Heart left ventricle (tissue), 16 donors: Measurements from ENCODE around the gene PRR7. TPM values are rescaled to one million over a fixed set of nuclear protein-coding genes. Genes with fewer than 3 reads are reported as not detected.

Experiments
- ATAC-seq, 4 donors: fragments of 200-7000 bp; cut with Tn5 transposase; one replicate each; pipeline ENCODE4 v1.9.1; 2020 to 2022; ENCODE audit warnings: moderate library complexity in 4 of 4, mild to moderate bottlenecking in 3 of 4, moderate number of reproducible peaks in 1 of 4
- DNase-seq, 5 donors: peaks; one replicate each; pipeline ENCODE4 v3.0.0-alpha.2; 2020
- H3K27ac ChIP-seq, 12 donors: fragments of 200-600 bp; sonication (generic) in 4 of 12; one replicate each; pipeline versions ENCODE4 v1.5.0 to v1.8.0; 2016 to 2022; ENCODE audit warnings: mild to moderate bottlenecking in 2 of 12
- H3K27me3 ChIP-seq, 9 donors: fragments of 200-600 bp; sonication (generic) in 2 of 9; one replicate each; pipeline versions ENCODE4 v1.5.1 to v1.8.0; 2016 to 2022; ENCODE audit warnings: mild to moderate bottlenecking in 3 of 9
- H3K36me3 ChIP-seq, 9 donors: fragments of 200-600 bp; sonication (generic) in 2 of 9; one replicate each; pipeline versions ENCODE4 v1.5.0 to v1.8.0; 2018 to 2022; ENCODE audit warnings: mild to moderate bottlenecking in 2 of 9
- H3K4me1 ChIP-seq, 12 donors: fragments of 200-600 bp; sonication (generic) in 4 of 12; one replicate each; pipeline versions ENCODE4 v1.5.0 to v1.8.0; 2016 to 2022; ENCODE audit warnings: mild to moderate bottlenecking in 3 of 12
- H3K4me3 ChIP-seq, 12 donors: fragments of 200-600 bp; sonication (generic) in 4 of 12; one replicate each; pipeline versions ENCODE4 v1.5.0 to v1.8.0; 2017 to 2022; ENCODE audit warnings: mild to moderate bottlenecking in 9 of 12, moderate library complexity in 4 of 12
- H3K9me3 ChIP-seq, 12 donors: fragments of 200-600 bp; sonication (generic) in 4 of 12; one replicate each; pipeline versions ENCODE4 v1.5.0 to v1.8.0; 2016 to 2022; ENCODE audit warnings: mild to moderate bottlenecking in 1 of 12
- CTCF ChIP-seq, 12 donors: fragments of 200-600 bp; sonication (generic) in 4 of 12; IDR thresholded peaks; one replicate each; pipeline versions ENCODE4 v1.5.0 to v1.8.0; 2018 to 2022; ENCODE audit warnings: antibody characterized with exemption in 12 of 12, mild to moderate bottlenecking in 5 of 12
- POLR2A ChIP-seq, 2 donors: fragments of 450-650 bp; IDR thresholded peaks; one replicate each; pipeline ENCODE4 v1.6.1; 2017; ENCODE audit warnings: antibody characterized with exemption in 2 of 2, mild to moderate bottlenecking in 2 of 2, moderate library complexity in 2 of 2
- WGBS, 4 donors: extraction: QIAGEN DNeasy Blood & Tissue Kit in 2 of 4; methylation state at CpG; one replicate each; pipeline versions ENCODE4 v1.1.5 to v1.1.7; 2013 to 2018; 5-methylcytosine and 5-hydroxymethylcytosine counted together
- intact Hi-C, 10 donors: fragments of 100-400 bp; cut with DNase I; formaldehyde crosslinking; loops; one replicate each; pipeline versions ENCODE4 v1.11.1 to v1.14.2; 2022
- polyA plus RNA-seq, 2 donors: library from polyadenylated mRNA; stranded (reverse); fragments of 200-250 nt; gene quantifications; one replicate each; pipeline ENCODE4 v1.2.3, GENCODE V29; 2013
- total RNA-seq, 9 donors: library from RNA; depleted of rRNA in 2 of 9; stranded (reverse); fragments of >200 nt in 2 of 9; fragmentation: NEBNext Ultra II Directional in 3 of 9; extraction: Animal tissue kit (Norgen Biotek cat#: 25700) in 3 of 9; gene quantifications; one replicate each; pipeline versions ENCODE4 v1.1.0 to v1.2.4, GENCODE V29; 2016 to 2023
- donor health status: ischemic (EF 13 %, LVEDD 7.1; RV severe dilation, severe dysfunction).
- donor health status: healthy with polysubstance abuse.
- donor health status: DM: no; HTN: yes; CAD: no.
- donor health status: DM: no; HTN: no; CAD: no.
- donor health status: ischemic (EF 25% LVEDD 6.9; RV normal size, moderate dysfunction).
- donor health status: ischemic (EF 25% LVEDD 5.7; RV mildly dilated, moderate dysfunction).
- donor health status: healthy.
- donor health status: DM: yes; HTN: yes; CAD: no.
- donor health status: ischemic (EF 35%, LVEDD 5.7; RV mildly dilated, moderate dysfunction).
- donor health status: nonischemic (EF 11% LVEDD 7.7; RV severe dilation, severe dysfunction).
- donor health status: DM: yes; HTN: yes; CAD: no.
- donor health status: PGD.
- donor health status: ischemic (EF 29% LVEDD 5.4; RV normal size, mild dysfunction).
- donor health status: nonischemic (EF 23%, LVEDD 6.1; RV moderate dilation, normal function).

PRR7 gene
- total and polyA plus RNA-seq, 11 donors, result 0.82 to 5.0 (median 1.5) TPM

- peak overlapping the region in 11 of 12 donors; percentile 19 to 93 (median 84) for H3K27ac ChIP-seq
Observed at GRCh38 chr5:177470759-177471536, 24.3 kb downstream of the PRR7 start.

GRCh38 chr5:177471610-177472356 lies 25.2 kb downstream of the PRR7 start:
- Histone ChIP-seq H3K4me1 (peaks cover 0 to 60% (median 44%) of the 10 kb centered on the region in 12 donors), H3K36me3 (peaks cover 0 to 16% (median 8%) of the 10 kb centered on the region in 9 donors), H3K4me3 (peak overlapping the region; percentile 63 to 97 (median 76)), H3K9me3 (no peaks in the 10 kb centered on the region), H3K27ac (peak overlapping the region; percentile 65 to 93 (median 84)), H3K27me3 (peaks cover 0 to 31% (median 5%) of the 10 kb centered on the region in 9 donors)
- intact Hi-C loops, result no loop called here
- peak; percentile 49 to 74 (median 52) for ATAC-seq
- 46 to 62% (median 54%) methylated on average over 8 to 14 of the region's 14 CpGs for WGBS, 4 donors
- TF ChIP-seq CTCF (IDR thresholded peaks at IDR 0.05), result no peak
- TF ChIP-seq POLR2A (IDR thresholded peaks at IDR 0.05), result no peak
- peak in 3 of 5 donors; percentile 73 to 82 (median 78) for DNase-seq

More at GRCh38 chr5:177470759-177471536, 24.3 kb downstream of the PRR7 start:
- Histone ChIP-seq H3K4me1 (peaks cover 0 to 59% (median 43%) of the 10 kb centered on the region in 12 donors), H3K4me3 (peak overlapping the region in 5 of 12 donors; percentile 2 to 97 (median 81)), H3K36me3 (peaks cover 0 to 25% (median 17%) of the 10 kb centered on the region in 9 donors), H3K27me3 (peaks cover 0 to 28% (median 5%) of the 10 kb centered on the region in 9 donors), H3K9me3 (no peaks in the 10 kb centered on the region)
- no peak for TF ChIP-seq CTCF (IDR thresholded peaks at IDR 0.05)
- TF ChIP-seq POLR2A (IDR thresholded peaks at IDR 0.05), result no peak
- DNase-seq (no peak), ATAC-seq (no peak)
- intact Hi-C loops, result no loop called here
- 86 to 91% (median 87%) methylated on average over 7 to 10 of the region's 10 CpGs for WGBS, 4 donors

- intact Hi-C loops, result no loop called here
- peaks cover 0 to 31% (median 5%) of the 10 kb centered on the region in 9 donors for H3K27me3 ChIP-seq
- TF ChIP-seq CTCF (IDR thresholded peaks at IDR 0.05) (no peak), POLR2A (IDR thresholded peaks at IDR 0.05) (no peak)
- peaks cover 0 to 7% (median 0%) of the 10 kb centered on the region in 9 donors for H3K36me3 ChIP-seq
- no peaks in the 10 kb centered on the region for H3K9me3 ChIP-seq
- DNase-seq, result peak in 1 of 5 donors; percentile 59
- H3K4me3 ChIP-seq, result peak overlapping the region; percentile 63 to 97 (median 76)
- peak in 3 of 4 donors; percentile 9 to 25 (median 12) for ATAC-seq
- H3K4me1 ChIP-seq, result peaks cover 0 to 66% (median 45%) of the 10 kb centered on the region in 12 donors
- H3K27ac ChIP-seq, result peak overlapping the region; percentile 65 to 93 (median 84)
- WGBS, 4 donors, result 2 to 5% (median 4%) methylated on average over 30 to 93 of the region's 93 CpGs
Observed at GRCh38 chr5:177472460-177473442, 26.1 kb downstream of the PRR7 start.
